Measurements from ENCODE around the gene TNFSF10.

GRCh38 chr3:172506094-172506493, 17.1 kb downstream of the TNFSF10 start:
- TF ChIP-seq CTCF (IDR thresholded peaks at IDR 0.05), result no peak
- no peak for TF ChIP-seq POLR2A (IDR thresholded peaks at IDR 0.05)
